Activated CD8-positive, alpha-beta memory T cell treated with anti-CD3 and anti-CD28 coated beads, Interleukin-2, amount 50 U/mL, for 24 hours (primary cell): ENCODE results near the gene PCBP4.

Source experiments
- DNase-seq: peaks from one replicate; pipeline ENCODE4 v3.0.0-alpha.2; 2020; ENCODE audit errors: extremely low read depth

Gene PCBP4

DNA sequence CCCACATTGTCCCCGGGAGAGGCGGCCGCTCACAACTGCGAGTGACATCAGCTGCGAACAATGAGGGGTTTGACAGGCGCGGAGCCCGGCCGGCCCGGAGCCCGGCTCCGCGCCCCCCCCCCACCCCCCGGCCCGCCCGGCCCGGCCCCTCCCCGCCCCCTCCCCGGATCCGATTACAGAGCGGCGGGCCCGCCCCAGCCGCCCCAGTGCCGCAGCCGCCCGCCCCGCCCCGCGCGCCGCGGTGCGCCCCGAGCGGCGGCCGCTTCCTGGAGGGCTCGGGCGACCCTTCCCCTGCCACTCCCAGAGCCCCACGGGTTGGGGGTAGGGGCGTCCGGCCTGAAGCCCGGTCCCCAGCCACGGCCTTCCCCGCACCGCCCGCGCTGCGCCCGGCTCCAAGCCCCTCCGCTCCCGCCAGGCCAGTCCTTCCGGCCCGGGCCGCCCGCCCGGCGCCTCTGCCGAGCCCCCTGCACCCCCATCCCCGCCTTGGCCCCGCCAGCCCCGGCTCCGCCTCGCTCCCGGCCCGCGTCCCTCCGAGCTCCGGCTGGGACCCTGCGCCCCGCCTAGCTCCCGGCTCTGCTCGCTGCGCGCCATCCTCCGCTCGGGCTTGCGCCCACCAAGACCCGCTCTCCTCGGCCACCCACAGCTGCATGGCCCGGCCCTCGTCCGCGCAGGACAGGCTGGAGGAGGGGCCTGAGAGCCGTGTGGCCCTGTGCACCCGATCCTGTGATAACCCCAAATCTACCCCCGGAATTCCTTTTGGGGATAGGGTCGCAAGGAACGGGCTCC is at the start of gene PCBP4:
Gene PCBP4 (minus strand): TSS at position 71 of the 786 bp plus-strand sequence. CDS start 6,214 bp downstream, outside the sequence.
- DNase-seq: no peak

DNA sequence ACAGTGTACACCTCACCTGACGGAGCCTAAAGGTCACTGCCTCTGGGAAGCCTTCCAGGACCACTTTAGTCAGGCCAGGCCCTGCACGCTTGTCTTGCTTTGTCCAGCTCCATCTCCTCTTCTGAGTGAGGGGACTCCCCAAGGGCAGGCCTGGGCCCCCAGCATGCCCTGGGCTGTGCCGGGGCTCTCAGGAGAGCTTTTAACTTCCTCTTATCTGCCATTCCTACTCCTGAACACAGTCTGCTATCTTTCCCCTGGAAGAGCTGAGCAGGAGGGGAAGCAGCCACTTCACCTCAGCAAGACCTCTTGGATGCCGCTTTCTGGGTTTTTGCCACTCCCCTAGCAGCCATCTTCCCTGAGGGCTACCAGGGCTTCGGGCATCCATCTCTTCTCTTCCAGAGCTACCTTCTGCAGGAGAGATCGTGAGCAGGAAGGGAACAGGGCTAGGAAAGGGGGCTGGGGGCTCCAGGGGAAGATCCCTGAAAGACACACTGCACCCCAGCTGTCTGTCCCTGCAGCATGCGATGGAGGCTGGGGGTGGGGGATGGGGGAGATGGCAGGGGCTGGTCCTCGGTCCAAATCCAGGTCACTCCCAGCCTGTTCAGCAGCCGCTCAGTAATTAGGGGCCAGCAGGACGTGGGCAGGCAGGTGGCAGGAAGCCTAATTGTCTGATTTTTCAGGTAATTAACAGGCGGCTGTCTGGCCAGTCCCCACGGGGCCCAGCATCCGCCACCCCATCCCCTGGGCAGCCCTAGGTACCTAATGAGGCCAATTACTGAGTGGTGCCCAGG is 48.4 kb upstream of the PCBP4 start:
- no peak for DNase-seq

DNA sequence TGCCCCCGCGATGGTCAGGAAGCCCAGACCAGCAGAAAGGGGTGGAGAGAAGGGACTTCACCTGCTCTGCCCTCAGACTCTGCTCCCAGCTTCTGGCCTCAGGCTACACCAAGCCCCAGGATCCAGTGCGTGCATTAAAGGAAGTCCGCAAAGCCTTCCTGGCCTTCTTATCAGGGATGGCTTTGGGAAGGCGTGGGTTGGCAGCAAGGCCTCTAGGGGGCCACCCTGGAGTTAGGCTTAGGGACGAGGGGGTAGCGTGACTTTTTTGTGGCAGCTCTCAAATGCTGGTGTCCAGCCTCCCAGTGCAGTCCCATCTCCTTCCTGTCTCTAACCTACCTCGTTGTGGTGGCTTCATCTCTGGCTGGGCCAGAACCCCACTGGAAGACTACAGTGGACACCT is 47.4 kb upstream of the PCBP4 start:
- DNase-seq: no peak

DNA sequence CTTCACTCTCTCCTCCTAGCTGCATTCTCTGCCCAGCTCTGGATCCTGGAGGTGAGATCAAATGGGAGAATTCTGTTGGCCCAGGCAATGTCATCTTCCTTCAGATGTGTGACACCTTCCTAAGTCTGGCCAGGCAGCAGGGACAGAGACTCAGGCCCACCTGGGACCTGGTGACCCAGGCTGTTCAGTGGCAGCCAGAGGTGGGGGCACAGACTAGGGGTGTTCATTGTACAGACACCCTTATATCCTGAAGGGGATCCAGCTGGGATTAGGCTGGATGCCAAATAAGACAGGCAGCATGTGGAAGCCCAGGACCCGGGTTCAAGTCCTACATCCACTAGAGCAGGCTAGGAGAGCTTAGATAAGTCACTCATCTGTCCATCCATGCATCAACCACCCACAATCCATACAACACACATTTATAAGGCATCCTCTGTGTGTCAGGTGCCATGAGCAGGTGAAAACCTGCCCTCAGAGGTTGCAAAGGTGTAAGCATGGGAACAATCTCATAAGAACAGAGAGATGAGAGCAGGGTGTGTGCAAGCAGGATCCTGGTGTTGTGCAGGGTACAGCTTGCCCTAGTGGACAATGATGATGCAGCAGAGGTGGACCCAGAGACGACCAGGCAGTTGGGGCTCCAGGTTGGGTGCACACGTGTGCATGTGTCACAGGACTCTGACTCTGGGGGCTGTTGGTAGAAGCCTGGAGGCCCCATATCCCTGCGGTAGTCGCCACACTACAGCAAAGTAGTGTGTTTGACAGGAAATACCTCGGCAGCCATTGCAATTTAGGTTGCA is 46.7 kb upstream of the PCBP4 start:
- no peak for DNase-seq

DNA sequence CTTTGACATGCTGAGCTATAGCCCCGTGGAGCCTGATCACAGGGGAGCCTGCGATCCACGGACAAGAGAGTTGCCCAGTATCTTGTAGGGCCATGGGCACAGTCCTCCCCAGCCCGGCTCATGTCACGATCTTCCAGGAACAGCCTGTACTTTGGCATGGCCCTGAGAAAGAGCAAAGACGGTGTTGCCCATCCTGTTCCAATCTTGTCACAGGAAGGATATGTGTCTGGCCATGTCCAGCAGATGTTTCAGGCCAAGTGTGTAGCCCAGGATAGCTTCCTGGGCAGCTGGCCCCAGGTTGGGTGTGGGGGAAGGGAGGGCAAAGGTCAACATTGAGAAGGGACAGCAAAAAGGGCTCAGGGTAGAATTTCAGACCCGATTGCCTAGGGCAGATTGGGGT is 45.4 kb upstream of the PCBP4 start:
- DNase-seq: no peak

DNA sequence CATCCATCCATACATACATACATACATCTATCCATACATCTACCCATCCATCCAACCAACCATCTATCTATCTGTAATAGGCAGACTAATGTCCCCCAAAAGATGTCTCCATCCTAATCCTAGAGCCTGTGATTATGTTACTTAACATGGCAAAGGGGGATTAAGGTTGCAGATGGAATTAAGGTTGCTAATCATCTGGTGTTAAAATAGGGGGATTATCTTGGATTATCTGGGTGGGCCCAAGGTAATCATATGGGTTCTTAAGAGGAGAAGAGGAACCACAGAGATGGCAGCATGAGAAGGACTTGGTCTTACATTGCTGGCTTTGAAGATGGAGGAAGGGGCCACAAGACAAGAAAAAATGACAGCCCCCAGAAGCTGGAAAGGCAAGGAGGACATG is 43.2 kb upstream of the PCBP4 start:
- DNase-seq: no peak

DNA sequence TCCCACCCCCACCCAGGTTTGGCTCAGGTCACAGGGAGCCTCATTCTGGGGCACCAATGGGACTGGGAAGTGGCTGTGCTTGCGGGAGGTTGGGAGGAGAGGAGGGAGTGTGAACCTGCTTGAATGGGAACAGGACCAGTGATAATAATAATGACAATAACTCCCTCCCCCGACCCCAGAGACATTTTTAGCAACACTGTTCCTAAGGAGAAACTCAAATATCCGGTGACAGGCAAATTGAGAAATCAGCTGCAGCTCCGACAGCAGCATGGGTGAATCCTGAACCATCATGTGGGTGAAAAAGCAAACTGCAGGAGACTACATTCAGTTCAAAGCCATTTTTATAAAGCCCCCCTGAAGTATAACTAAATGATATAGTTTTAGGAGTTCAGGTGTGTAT is 40.0 kb upstream of the PCBP4 start:
- no peak for DNase-seq

DNA sequence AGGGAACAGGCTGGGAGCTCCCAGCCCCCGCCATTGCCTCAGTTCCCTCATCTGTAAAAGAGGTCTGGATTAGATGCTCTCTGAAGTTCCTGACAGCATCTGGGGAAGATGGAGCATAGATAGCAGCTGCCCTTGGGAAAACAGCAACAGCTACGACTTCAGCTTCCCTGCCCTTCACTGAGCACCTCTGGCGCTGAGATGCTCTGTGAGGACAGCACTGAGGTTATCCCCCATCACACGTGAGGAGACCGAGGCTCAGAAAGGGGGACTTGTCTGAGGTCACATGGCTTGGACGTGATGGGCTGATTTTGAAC is 39.5 kb upstream of the PCBP4 start:
- DNase-seq: no peak

DNA sequence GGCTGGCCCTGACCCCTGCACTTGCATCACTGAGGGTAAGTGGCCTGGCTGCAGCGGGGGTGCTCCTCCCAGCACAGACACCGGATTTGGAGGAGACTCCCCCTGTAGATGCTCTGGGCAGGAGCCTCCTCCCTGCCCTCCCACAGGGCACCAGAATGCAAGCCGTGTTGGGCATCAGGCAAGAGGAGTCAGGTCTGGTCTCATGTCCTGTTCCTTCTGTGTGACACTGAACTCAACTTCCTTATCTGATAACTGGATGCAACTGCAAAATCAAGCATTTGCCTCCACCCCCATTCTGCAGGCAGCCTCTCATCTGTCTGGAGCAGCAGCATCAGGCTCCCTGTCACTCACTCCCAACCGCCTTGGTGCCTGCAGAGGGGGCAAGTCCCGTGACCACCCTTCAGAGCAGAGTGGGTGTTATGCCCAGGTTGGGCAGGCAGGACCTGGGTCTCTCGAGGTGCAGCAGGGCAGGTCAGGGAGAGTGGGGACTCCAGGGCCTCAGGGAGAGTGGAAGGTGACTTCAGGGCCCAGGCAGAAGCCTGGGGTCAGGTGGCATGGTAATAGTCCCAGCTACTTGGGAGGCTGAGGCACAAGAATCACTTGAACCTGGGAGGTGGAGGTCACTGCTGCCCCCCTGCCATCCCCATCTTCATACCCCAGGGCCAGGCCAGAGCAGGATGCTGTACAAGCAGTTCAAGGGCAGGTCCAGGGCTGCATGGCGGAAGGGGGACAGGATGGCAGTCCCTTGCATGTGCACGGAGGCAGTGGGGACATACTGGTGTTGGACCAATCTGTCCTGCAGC is 39.0 kb upstream of the PCBP4 start:
- DNase-seq: no peak

DNA sequence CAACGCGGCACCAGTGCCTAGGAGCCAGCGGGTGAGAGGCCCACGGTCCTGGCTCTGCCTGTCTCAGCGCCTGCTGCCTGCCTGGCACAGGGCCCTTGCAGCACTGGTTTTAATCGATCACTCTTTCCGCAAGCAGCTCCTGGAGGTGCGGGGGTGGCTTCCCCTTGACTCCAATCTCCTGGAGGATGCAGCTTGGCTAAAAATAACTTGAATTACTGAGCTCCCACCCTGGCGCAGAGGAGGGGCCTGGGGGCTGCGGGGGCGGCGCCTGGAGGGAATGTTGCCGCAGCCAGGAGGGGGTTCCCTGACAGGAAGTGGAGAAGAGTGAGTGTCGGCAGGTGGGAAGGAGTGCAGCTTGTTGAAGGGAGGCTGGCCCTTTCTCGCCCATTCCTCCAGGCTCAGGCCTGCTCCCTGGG is 38.3 kb upstream of the PCBP4 start:
- DNase-seq: no peak

DNA sequence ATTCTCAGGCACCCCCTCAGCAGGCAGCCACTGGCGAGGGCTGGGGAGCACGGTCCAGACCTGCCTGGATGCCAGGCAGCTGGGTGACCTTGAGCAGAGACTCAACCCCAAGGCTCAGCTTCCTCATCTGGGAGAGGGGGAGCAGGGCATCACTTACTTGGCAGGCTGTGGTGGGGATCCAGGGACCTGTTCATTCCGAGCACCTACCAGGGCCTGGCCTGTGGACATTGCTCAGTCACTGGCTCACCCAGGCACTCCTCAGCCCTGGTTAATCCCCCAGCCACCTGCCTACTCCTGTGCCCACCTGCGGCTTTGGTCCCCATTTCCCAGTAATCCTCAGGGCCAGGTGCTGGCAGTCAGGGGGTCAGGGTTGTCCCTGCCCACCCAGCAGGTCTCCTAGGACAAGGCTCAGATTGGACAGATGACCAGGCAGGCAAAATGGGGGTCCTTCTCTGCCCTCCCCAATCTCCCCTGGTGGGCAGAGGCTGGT is 37.7 kb upstream of the PCBP4 start:
- no peak for DNase-seq

DNA sequence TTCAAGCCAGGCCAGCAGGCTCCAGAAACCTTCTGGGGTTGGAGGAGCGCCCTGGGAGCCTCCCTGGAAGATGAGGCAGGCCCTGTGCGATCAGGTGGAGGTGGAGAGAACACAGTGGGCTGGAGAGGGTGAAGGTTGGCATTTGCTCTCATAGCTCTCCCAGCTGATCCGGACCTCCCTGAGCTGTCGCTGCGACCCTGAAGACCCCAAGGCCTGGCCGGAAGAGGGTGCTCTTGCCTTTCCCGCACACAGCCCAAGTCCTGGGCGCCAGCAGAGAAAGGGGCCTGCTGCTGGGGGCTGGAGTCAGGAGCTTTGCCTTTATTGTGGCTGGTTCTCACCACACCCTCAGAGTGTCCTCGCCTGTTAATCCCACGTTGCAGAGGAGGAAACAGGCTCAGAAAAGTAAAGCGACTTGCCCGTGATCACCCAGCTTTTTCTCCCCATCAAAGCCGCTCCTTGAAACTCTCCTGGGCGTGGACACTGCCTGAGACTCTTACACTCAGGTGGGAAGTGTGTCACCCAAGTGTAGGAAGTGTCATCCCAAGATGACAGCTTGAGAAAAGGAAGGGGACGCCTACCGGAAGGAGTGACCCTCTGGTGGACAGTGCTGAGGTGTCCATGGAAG is 37.0 kb upstream of the PCBP4 start:
- no peak for DNase-seq

DNA sequence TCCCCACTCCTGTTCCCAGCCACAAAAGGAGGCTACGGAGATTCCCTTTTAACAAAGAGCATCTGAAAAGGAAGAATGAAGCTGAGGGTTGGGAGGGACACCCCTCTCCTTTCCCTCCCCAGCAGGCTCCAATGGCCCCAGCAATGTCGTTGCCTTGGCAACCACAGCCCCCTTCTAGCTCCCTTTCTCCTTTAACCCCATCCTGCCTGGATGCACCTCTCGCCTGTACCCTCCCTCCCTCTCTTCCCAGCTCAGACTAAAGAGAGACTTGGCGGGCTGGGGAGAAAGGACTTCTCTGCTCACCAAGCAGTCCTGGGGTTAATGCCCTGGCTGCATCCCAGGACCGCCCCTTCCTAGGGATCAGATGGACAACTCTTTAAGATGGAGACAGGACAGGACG is 35.5 kb upstream of the PCBP4 start:
- no peak for DNase-seq

DNA sequence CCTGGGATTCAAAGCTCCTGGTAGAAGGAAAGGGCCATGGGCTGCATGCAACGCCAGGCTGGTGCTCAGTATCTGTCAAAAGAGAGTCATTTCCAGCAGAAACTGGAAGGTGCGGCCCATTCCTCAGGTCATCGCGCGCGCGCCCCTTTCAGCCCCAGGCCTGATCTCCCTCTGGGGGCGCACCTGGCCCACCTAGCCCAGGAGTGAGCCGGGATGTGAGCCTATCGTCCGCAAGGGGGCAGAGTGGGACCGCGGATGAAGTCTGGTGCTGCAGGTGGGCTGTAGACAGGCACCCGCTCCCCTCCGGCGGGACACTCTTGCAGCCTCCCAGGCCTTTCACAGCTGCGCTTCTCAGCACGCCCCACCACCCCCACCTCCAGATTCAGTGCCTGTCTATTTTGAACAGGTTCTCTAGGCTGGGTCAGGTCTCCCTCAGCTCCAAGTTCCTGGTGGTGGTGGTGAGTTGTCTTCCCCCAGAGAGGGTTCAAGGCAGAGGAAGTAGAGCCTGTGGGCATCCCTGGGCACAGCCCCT is 34.3 kb upstream of the PCBP4 start:
- peak; percentile 61 for DNase-seq

DNA sequence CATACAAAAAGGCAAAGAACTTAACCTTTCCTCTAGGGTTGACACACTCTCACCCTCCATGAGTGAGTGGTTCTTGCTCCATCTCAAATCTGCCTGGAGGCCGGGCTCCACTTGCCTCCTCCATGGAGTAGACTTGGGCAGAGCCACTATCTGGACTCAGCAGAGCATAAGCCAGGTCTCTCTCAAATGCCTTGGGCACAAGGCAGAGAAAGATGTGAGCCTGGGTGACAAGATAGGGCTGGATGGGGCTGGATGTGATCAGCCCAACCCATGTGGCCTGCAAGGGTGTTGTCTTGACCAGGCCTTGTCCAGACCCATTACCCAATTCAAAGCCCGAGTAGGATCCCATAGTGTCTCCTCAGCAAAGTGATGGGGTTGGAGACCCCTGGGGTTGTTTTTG is 32.6 kb upstream of the PCBP4 start:
- no peak for DNase-seq

DNA sequence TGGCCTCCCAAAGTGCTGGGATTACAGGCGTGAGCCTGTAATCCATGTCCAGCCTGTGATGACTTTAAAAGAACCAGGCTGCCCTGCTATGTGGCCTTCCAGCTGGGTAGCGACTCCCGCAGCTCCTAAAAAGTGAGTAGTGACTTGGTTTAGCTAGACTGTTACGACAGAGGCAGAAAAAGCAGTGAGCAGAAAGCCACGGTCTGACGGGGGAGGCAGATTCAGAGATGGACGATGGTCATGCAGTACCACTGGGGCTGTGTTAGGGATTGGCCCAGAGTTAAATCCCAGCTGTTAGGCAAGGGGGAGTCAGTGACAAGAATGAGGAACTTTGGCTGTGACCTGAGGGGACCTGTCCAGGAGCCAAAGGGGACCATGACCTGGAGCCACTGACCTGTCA is 31.5 kb upstream of the PCBP4 start:
- no peak for DNase-seq

DNA sequence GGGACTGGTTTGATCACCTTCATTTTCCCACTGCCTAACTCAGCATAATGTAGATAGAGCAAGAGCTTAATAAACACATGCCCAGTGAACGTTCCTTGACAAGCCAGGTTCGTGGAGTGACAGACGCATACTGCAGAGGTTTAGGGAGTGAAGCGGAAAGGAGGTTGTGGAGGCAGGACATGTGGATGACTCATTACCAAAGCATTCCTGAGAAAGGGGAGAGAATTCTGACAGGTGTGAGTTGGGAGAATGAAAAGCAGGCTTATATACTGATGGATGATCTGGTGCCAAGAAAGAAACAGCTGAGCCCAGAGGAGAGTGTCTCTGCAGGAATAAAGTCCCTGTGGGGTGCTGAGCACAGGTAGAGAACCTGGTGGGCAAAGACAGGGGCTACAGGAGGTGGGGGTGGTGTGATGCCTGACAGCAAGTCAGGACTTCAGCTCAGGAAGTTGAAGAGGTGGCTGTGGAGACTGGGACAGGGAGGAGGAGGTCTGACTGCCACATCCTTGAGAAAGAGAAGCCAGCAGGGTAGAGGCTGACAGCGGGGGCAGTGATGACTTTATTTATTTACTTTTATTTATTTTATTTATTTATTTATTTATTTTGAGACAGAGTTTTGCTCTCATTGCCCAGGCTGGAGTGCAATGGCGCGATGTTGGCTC is 30.8 kb upstream of the PCBP4 start:
- no peak for DNase-seq

DNA sequence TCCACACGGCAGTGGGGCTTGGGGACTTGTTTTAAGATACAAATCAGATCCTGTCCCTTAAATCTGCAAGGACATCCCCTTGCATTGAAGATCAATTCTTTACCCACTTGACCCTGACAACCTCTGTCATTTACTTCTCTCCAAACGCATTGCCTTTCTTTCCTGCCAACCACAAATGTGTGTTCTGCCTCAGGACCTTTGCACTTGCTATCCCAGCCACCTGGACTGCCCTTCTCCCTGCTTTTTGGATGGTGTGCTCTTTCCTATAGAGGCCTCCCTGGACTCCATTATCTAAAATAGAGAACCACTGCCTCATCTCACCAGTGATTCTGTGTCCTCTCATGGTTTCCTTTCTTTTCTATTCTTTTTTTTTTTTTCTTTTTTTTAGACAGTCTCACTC is 29.9 kb upstream of the PCBP4 start:
- no peak for DNase-seq

DNA sequence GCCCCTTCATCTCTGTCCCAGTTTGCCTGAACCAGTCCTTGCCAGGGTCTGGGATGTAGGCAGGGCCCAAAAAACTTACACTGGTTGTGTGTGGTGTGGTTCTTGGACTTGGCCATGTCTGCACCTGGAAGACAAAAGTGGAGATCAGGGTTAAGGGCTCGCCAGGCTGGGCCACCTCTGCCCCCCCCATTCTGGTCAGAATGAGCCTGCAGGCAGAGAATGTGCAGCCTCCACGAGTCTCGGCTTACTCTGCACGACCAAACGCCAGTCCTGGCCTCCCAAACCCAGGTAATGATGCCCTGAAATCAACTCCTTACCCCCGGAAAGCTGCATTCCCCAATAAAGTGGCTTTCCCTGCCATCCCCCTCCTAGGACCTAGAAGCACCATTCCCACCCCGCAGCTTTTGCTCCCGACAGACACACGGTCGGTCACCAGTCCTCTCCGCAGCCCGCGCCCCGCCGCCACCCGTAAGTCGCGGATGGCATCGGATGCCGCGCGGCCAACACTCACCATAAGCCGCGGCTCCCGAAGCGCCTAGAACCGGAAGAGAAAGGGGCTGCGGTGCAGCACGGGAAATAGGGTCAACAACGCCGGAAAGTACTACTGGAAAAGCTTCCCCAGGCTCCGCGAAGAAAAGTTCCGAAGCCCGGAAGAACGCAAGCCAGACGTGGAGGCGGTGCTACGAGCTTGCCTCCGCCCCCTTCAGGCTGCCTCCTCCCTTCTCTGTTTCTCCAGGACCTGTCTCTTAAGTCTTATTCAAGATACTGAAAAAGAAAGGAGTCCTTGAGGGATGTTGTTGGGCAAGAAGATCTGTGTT is 28.3 kb upstream of the PCBP4 start, which contains the start of gene RPL29:
Gene RPL29 (minus strand): TSS at position 550 of the 818 bp plus-strand sequence. CDS start 434 bp downstream, at position 116.
- peak; percentile 85 for DNase-seq
